GM19463 (cell line): ENCODE results near the gene ACSF2.

Source experiments
- ATAC-seq: cut with Tn5 transposase; IDR thresholded peaks from one replicate; pipeline ENCODE4 v1.9.1; 2021; ENCODE audit warnings: mild to moderate bottlenecking, moderate library complexity; ENCODE audit not compliant: unreplicated experiment

The ACSF2 gene

DNA sequence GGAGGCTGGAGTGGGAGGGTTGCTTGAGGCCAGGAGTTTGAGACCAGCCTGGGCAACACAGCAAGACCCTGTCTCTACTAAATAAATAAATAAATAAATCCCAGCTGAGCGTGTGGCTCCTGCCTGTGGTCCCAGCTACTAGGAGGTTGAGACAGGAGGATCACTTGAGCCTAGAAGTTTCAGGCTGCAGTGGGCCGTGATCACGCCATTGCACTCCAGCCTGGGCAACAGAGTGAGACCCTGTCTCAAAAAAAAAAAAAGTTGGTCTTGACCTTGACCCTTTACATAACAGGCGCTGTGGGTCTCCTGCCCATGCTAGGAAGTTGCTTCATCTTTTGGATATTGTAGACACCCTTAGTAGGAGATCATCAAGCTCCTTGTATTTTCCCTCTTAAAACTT lies 11.4 kb downstream of the ACSF2 start:
- ATAC-seq, result no peak

DNA sequence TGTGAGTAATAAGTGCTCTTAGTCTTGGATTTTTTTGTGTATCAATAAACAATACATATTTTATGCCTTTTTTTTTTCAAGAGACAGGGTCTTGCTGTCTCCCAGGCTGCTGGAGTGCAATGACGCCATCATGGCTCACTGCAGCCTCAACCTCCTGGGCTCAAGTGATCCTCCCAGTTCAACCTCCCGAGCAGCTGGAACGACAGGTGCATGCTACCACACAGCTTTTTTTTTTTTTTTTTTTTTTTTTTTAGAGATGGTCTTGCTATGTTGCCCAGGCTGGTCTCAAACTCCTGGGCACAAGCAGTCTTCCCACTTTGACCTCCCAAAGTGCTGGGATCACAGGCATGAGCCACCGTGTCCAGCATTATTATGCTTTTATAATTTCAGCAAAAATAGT lies 13.0 kb downstream of the ACSF2 start:
- ATAC-seq, result no peak

GRCh38 chr17:50440172-50440837 lies 14.3 kb downstream of the ACSF2 start:
- ATAC-seq, result no peak

DNA sequence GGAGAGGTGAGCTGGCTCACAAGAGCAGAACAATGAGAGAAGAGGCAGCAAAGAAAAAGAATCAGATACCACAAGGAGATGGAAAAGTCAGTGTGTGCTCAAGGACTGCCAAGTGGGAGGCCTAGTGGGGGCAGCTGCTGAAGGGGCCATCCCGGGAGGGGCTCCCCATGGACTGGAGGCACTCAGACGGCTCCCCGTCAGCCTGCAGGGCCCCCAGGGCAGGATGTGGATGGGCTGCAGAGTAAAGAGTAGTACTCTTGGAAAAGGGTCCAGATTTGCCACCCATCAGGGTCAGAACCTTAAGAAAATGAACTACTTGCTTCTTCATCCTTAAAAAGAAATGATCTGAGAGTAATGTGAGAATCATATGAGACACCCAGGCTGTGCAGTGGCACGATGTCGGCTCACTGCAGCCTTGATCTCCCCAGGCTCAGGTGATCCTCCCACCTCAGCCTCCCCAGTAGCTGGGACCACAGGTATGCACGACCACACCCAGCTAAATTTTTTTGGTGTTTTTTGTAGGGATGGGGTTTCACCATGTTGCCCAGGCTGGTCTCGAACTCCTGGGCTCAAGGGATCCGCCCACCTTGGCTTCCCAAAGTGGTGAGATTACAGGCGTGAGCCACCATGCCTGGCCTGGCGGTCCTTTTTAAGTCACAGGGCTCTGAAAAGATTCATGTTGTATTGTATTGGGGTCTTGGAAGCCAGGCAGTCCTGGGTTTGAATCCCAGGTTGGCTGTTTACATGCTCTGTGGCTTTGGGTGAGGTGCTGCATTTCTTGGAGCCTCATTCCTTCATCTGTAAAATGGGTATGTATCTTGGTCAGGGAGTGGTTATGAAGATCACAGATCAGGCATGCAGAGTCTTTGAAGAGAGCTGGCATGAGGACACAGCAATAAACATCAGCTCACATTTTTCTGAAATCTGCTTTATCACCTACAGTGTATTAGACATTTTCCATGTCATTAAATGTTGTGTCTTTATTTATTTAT lies 15.1 kb downstream of the ACSF2 start:
- ATAC-seq, result no peak

DNA sequence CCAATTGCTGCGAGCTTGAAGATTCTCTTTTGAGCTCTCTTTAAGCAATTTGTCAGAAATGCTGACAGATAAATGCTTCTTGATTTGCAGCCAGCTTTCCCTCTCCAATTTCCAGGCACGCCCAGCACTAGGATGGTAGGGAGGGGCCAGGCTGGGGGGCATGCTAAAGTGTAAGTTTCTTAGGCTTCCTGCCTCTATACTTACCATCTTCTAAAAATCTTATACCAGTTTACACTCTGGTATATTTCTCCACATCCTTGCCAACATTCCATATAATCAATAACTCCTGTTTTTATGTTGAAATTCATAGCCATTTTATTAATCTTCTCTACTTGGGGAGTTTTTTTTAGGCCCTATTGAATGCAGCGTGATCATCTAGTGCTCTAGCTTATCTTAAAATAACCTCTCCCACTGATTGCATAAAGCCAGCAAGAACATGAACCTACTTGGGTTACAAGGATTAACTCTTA lies 17.5 kb downstream of the ACSF2 start:
- ATAC-seq, result no peak

- ATAC-seq, result no peak
Observed at GRCh38 chr17:50444841-50445715, 19.1 kb downstream of the ACSF2 start.

DNA sequence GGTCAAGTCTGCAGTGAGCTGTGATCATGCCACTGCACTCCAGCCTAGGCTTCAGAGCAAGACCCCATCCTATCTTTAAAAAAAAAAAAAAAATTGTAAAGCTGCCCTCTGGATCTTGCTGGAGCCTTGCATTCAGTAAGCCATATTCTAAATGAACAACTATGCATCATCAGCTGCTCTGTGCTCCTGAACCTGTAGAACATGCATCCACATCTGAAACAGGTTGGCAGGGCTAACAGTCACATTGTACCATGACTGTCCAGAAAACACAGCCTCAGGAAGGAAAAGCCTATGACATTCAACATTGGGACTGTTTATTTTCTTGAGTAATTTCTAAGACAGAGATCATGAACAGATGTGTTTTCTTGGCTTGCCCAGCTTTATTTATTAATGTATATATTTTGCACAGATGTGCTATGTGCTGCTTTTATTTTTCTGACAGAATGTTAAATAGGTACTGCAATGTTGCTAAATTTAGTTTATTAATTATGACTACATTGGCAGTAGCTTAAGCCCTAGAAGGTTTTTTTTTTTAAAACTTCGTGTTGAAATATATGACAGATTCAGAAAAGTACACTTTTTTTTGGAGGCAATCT lies 19.8 kb downstream of the ACSF2 start:
- ATAC-seq, result no peak

GRCh38 chr17:50447870-50448595 lies 22.0 kb downstream of the ACSF2 start:
- no peak for ATAC-seq

DNA sequence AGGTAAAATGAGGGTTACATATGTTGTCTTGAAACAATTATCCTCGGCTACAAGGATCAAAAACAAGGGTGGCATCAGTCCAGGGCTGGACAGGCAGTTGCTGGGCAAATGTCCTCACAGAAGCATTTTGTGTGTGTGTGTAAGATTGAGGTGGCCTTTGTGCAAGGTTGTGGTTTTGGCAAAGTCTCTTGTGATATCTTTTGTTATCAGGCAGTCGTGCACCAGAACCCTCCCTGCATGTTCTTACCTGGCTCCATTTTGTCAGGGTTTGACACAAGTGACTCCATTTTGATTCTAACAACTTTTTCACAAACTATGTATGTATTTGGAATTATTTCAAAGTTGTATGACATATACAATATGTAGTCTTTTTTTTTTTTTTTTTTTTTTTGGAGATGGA lies 22.6 kb downstream of the ACSF2 start:
- ATAC-seq, result no peak

DNA sequence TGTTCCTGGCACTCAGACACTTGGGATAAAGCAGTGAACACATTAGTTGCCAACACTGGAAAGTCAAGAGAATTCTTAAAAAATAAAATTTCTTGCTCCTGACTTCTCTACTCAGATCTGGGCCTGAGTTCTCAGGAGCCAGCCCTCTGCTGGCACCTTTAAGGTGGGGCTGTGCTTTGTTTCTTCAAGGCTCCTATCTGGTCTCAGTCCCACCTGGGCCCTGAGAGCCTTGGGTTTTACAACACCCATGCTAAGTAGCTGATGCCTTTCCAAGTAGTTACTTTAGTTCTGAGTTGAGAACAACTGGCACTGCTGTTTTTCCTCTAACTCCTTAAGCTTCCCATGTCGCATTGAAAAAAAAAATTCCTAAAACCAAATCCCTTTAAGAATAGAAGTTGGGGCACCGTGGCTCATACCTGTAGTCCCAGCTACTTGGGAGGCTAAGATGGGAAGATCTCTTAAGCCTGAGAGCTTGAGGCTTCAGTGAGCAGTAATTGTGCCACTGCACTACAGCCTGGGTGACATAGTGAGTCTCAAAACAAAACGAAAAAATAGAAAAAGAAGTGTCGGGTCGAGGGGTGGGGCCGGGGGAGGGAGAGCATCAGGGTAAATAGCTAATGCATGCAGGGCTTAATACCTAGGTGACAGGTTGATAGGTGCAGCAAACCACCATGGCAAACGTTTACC lies 26.1 kb downstream of the ACSF2 start:
- ATAC-seq, result no peak

DNA sequence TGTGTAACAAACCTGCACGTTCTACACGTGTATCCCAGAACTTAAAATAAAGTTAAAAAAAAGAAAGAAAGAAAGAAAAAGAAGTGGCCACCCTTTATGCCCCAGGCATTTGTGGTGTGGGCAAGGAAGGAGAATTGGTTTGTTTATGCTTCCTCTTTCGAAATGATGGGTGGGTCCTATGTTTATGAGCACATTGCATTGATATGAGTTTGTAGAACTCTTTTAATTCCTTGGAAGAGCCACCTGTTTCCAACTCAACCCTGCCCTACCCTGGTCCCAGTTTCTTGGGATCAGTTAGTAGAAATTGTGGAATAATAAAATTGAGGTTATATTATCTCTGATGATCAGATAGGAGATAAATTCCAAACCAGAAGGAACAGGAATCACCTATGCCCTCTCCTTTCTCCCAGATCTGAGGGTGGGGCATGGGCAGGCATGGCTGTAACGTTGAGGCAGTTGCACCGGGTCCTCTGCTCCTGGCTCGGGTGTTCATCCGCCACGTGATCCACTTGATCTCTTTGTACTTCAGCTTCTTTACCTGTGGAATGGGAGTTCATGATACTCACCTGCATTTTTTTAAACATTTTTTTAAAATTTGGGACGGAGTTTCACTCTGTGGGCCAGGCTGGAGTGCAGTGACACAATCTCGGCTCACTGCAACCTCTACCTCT lies 26.7 kb downstream of the ACSF2 start:
- ATAC-seq, result no peak

GRCh38 chr17:50453901-50454300 lies 27.9 kb downstream of the ACSF2 start:
- no peak for ATAC-seq

DNA sequence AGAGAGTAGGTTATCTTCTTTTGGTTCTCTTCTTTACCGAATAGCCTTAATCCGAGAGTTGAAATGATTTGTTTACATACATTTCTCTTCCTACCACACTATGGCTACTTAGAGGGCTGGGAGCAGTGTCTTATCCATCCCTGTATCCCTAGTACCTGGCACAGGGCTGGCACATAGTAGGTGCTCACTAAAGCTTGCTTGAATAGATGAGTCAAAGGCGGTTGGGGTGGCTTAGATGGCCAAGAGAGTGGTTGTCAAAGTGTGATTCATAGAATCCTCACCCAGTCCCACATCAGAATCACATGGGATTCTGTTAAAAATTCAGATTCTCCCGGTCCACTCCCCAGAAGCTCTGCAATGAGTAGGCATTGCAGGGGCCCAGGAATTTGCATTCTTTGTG lies 31.6 kb downstream of the ACSF2 start:
- ATAC-seq, result no peak

GRCh38 chr17:50458270-50458669 lies 32.3 kb downstream of the ACSF2 start:
- ATAC-seq, result no peak

DNA sequence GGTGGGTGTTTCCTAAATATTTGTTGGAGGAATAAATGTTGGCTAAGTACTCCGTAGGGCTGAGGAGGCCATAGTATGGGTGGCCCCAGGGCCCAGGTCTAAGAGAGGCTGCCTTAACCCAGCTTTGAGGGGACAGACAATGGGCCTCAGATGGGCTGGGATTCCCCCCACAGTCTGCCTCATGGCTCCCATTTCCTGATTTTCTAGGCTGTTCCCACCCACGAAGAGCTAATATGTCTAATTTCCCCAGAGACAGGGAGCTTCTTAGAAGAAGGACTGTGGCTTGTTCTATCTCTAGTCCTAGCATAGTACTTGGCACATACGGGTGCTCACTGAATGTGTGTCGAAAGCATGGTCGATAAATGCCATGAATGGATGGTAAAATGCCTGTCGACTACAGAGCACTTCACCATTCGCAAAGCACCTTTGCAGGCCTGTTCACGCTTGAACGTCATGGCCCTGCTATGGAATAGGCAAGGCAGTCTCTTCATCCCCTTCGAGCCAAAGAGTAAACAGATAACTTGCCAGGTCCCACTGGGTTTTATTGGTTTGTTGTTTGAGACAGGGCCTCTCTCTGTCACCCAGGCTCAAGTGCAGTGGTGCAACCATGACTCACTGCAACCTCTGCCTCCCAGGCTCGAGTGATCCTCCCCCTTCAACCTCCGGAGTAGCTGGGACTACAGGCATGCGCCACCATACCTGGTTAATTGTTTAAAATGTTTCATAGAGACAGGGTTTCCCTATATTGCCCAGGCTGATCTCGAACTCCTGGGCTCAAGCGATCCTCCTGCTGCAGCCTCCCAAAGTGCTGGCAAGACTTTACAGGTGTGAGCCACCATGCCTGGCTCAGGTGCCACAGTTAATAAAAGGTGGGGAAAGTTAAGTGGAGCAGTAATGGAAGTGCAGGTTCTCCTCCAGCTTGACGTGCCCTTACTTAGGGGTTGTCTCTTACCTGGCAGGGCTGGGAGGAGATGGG lies 33.0 kb downstream of the ACSF2 start:
- no peak for ATAC-seq

DNA sequence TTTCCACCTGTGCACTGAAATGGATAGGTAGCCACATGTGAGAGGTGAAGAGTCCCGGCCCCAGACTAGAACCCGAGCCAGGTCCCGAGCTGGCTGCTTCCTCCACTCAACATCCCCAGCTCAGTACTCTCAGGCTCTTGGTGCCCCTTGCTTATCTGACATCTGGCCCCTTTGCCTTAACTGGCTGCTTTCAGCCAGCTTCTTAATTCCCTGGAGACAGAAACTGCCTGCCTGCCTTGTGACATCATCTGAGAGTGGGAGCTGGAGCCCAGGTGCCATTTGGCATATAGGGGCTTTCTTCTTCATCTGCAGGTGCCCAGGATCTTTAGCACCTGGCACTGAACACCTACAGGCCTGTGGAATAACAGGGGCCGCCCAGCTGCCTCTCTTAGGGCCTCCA lies 33.7 kb downstream of the ACSF2 start:
- no peak for ATAC-seq

GRCh38 chr17:50460831-50461526 lies 35.0 kb downstream of the ACSF2 start:
- no peak for ATAC-seq
